GM19043 (cell line): ENCODE data around the gene MIAT.

ENCODE experiments used
- ATAC-seq: cut with Tn5 transposase; IDR thresholded peaks from one replicate; pipeline ENCODE4 v1.9.1; 2021; ENCODE audit warnings: low read depth; ENCODE audit not compliant: unreplicated experiment

MIAT gene

DNA sequence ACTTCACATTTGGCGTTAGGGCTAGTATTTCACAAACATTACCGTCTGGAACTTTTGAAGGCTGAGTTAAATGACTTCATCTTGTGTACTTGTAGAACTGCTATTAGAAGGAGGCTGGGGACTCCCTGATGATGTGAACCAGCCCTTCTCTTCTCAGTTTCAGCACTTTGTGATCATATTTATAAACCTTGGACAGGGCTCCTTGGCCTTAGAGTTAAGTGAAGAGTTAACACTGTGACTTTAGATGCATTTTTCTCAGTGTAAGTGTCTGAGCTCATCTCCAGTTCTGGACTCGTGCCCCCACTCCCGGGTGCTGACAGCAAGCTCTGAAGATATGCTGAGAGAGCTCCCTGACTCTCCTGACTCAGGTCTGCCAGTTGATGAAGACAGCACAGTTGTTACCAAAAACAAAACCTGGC is 8.4 kb downstream of the MIAT start:
- no peak for ATAC-seq

GRCh38 chr22:26667140-26667539 is 9.8 kb downstream of the MIAT start:
- no peak for ATAC-seq

DNA sequence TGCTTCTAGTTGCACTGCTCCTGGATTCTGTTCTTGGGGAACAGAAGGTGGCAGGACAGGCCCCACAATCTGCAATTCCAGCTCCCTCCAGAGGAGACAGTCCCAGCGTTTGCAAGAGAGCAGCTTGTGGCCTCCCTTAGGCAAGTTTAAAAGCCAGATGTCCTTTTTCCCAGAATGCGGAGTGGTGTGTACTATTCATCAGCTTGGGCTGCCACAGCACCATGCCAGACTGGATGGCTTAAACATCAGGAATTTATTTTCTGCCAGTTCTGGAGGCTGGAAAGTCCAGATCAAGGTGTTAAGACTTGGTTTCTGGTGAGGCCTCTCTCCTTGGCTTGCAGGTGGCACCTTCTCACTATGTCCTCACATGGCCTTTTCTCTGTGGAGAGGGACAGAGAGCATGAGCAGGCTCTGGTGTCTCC is 11.7 kb downstream of the MIAT start:
- ATAC-seq: no peak

DNA sequence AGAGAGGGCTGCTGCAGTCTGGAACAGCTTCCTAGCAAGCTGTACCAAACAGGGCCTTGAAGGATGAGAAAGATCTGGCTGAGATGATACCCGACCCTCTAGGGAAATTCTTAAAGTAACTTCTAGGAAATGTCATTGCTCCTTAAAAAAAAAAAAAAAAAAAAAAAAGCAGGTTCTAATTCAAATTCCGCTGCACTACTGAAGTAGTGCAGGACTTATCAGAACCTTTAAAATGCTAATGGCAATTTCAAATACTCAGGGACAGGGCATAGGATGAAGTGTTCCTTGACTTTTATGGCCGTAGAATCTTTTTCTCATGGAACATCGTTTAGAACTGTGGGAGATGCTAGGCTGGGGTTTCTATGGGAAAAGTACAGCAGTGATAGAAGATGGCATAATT is 13.1 kb downstream of the MIAT start:
- no peak for ATAC-seq

DNA sequence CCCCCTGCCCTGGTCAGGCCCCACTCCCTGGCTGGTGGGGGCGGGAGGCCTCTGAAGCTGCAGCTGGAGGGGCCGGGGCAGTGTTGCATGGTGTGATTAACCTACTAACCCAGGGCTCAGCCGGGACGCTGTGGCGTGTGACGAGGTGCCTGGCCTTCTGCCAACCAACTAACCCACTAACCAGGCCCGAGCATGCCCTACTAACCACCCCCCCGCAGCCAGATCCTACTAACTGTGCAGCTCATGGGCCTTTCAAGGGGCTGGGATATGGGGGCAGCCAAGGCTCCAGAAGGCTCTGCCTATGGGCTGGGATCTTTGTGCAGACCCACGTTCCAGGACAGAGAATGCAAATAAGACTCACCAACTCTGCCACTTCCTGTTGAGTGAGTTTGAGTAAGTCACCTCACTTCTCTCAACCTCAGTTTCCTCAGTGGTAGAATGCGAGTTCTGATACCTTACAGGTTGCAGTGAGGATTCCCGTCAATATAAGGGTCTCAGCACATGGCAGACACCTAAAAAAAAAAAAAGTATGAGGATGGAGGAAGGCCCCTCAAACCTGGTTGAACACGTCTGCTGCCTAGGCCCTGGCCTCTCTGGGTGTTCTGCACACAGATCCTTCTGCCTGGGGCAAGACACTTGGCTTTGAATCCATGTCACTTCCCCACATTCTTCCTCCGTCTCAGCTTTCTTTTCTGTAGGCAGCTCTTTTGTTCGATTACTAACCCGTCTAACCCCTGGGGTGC is 14.1 kb downstream of the MIAT start:
- ATAC-seq: peak; percentile 31

GRCh38 chr22:26672060-26672471 is 14.7 kb downstream of the MIAT start:
- peak; percentile 15 for ATAC-seq

GRCh38 chr22:26672590-26673468 is 15.4 kb downstream of the MIAT start:
- peak; percentile 60 for ATAC-seq

GRCh38 chr22:26673486-26673885 is 16.1 kb downstream of the MIAT start:
- no peak for ATAC-seq

GRCh38 chr22:26674211-26675190 is 17.1 kb downstream of the MIAT start:
- no peak for ATAC-seq

- no peak for ATAC-seq
Measured at GRCh38 chr22:26675687-26676268, 18.4 kb downstream of the MIAT start.

- ATAC-seq: no peak
Measured at GRCh38 chr22:26677217-26677616, 19.8 kb downstream of the MIAT start.

DNA sequence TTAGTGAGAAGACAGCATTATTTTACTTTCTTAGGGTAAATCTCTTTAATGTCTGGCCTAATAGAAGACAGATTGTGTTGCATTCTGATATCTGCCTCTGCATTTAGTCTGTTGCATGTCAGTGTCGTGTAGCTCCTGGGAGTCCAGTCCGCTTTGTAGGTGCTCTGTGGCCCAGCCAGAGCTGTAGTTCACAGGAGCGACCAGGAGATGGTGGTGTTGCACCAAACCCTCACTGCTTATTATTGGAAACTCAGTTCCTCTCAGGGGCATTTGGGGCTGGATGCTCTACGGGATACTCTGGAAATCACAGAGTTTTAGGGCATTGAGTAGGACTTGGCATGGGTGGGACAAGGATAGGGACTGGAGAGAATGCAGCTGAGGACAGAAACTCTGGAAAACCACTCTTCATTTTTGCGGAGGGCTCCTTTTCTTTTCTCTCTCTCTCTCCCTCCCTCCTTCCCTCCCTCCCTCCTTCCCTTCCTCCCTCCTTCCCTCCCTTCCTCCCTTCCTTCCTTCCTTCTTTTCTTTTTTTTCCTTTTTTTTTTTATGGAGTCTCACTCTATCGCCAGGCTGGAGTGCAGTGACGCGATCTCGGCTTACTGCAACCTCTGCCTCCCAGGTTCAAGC is 21.7 kb downstream of the MIAT start:
- ATAC-seq: no peak

GRCh38 chr22:26680485-26680884 is 23.1 kb downstream of the MIAT start:
- no peak for ATAC-seq

GRCh38 chr22:26681395-26681821 is 24.0 kb downstream of the MIAT start:
- no peak for ATAC-seq

- no peak for ATAC-seq
Measured at GRCh38 chr22:26684168-26684567, 26.8 kb downstream of the MIAT start.

DNA sequence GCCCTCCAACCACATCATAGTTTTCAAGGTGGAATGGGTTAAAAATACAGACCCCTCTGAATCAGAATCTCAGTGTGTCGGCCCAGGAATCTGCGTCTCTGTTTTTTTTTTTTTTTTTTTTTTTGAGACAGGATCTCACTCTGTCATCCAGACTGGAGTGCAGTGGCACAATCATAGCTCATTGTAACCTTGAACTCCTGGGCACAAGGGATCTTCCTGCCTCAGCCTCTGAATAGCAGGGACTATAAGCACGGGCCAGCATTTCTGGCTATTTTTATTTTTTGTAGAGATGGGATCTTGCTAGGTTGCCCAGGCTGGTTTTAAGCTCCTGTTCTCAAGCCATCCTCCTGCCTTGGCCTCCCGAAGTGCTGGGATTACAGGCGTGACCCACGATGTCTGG is 28.2 kb downstream of the MIAT start:
- no peak for ATAC-seq

DNA sequence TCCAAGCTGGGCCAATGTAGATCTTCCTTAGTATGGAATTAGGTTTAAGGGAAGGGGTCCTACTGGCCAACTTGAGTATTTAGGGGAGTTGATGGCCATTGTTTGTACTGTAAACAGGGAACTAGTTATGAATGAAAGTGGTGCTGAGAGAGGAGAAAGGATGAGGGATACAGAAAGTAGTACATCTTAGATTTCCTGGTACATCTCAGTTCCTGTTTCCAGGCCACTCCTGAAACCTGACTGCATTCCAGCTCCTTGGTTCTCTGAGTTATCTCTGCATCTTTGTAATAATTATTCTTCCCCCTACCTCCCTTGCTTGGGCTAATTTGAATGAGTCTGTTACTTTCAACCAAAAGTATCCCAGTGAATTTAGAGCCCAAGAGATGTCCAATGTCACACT is 30.1 kb downstream of the MIAT start:
- ATAC-seq: no peak

DNA sequence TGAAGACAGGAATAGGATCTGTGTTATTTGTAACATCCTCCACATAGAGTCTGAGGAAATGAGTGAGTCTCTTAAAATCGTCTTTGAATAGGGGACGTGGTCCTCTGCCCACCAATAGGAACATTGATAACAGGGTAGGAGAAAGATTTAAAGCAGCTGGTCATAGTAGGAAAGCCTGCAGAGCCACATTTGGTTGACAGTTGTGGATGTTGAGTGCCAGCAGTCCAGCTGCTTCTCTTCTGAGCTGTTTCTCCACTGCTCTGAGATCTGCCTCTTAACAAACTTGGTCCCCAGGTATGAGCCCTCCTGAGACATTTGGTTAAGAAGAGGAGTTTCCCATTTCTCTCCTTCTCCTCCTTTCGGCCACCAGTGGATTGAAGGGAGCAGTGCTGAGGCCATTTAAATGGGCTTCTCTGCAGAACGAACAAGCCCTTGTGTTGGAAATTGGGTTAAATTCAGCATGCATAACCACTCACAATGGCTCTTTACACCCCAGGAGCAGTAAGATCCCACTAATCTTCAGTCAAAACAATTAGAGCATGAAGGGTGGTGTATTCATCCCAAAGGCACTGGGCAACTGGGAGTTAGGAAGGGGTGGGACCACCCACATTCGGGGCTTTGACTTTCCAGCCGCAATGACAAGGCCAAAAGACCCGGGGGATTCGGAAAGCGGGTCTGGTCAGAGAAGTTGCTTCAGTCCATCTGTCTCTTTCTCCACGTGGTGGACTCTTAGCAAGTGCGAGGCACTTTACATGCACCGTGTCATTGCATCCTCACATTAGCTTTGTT is 32.3 kb downstream of the MIAT start:
- no peak for ATAC-seq
